HepG2 (cell line): ENCODE measurements around the gene IRS1. TPM values are rescaled to one million over a fixed set of nuclear protein-coding genes. Genes with fewer than 3 reads are reported as not detected.
A peak's percentile ranks its signal among the peaks of the same experiment; 100 is the strongest.

Source experiments
- DMAP1 ChIP-seq: IDR thresholded peaks from 2 replicates; pipeline ENCODE4 v1.6.1; 2016
- EEA1 ChIP-seq: sonication (generic); formaldehyde crosslinking; IDR thresholded peaks from 2 replicates; pipeline ENCODE4 v1.5.1; 2020; ENCODE audit warnings: mild to moderate bottlenecking, missing genetic modification reagents, borderline replicate concordance
- ETV5 ChIP-seq: IDR thresholded peaks from 2 replicates; pipeline ENCODE4 v1.6.1; 2018; ENCODE audit warnings: missing biosample characterization, missing genetic modification reagents, inconsistent platforms, borderline replicate concordance
- FOXC1 ChIP-seq: sonication (generic); formaldehyde crosslinking; IDR thresholded peaks from 2 replicates; pipeline ENCODE4 v1.8.0; 2022; ENCODE audit warnings: mild to moderate bottlenecking, missing genetic modification reagents, borderline replicate concordance
- GATAD2A ChIP-seq: IDR thresholded peaks from 2 replicates; pipeline ENCODE4 v1.6.1; 2016
- GTF2F1 ChIP-seq: fragments of 150-350 bp; IDR thresholded peaks from 2 replicates; pipeline ENCODE4 v1.6.1; 2014; ENCODE audit warnings: low read length
- IRF2 ChIP-seq: IDR thresholded peaks from 2 replicates; pipeline ENCODE4 v1.6.1; 2018; ENCODE audit warnings: missing genetic modification reagents, missing compliant biosample characterization
- ONECUT2 ChIP-seq: sonication (generic); formaldehyde crosslinking; IDR thresholded peaks from 2 replicates; pipeline ENCODE4 v1.4.0; 2020; ENCODE audit warnings: missing genetic modification reagents
- RAD21 ChIP-seq: fragments of 450-650 bp; formaldehyde crosslinking; IDR thresholded peaks from 2 replicates; pipeline ENCODE4 v1.5.0; 2020; ENCODE audit warnings: mild to moderate bottlenecking
- SP2 ChIP-seq: sonication (generic); formaldehyde crosslinking; IDR thresholded peaks from 2 replicates; pipeline ENCODE4 v1.5.1; 2020; ENCODE audit warnings: mild to moderate bottlenecking, missing genetic modification reagents
- STAG1 ChIP-seq: sonication (generic); formaldehyde crosslinking; IDR thresholded peaks from 2 replicates; pipeline ENCODE4 v1.4.0; 2020; ENCODE audit warnings: missing genetic modification reagents
- TMF1 ChIP-seq: sonication (generic); formaldehyde crosslinking; IDR thresholded peaks from 2 replicates; pipeline ENCODE4 v1.8.1; 2022; ENCODE audit warnings: low read depth, missing genetic modification reagents
- ZBTB42 ChIP-seq: sonication (generic); formaldehyde crosslinking; IDR thresholded peaks from 2 replicates; pipeline ENCODE4 v1.5.0; 2020; ENCODE audit warnings: mild to moderate bottlenecking, missing genetic modification reagents
- ZNF331 ChIP-seq: sonication (generic); formaldehyde crosslinking; IDR thresholded peaks from 2 replicates; pipeline ENCODE4 v1.4.0; 2020; ENCODE audit warnings: missing genetic modification reagents
- ZNF333 ChIP-seq: sonication (generic); formaldehyde crosslinking; IDR thresholded peaks from 2 replicates; pipeline ENCODE4 v1.4.0; 2020; ENCODE audit warnings: mild to moderate bottlenecking, missing genetic modification reagents, borderline replicate concordance
- ZNF550 ChIP-seq: sonication (generic); formaldehyde crosslinking; IDR thresholded peaks from 2 replicates; pipeline ENCODE4 v1.4.0; 2020; ENCODE audit warnings: mild to moderate bottlenecking, missing genetic modification reagents, borderline replicate concordance
- ZNF678 ChIP-seq: sonication (generic); formaldehyde crosslinking; IDR thresholded peaks from 2 replicates; pipeline ENCODE4 v1.4.0; 2020; ENCODE audit warnings: mild to moderate bottlenecking, missing genetic modification reagents
- ZNF790 ChIP-seq: sonication (generic); formaldehyde crosslinking; IDR thresholded peaks from 2 replicates; pipeline ENCODE4 v1.8.0; 2022; ENCODE audit warnings: missing genetic modification reagents, mild to moderate bottlenecking, borderline replicate concordance
- ZNF891 ChIP-seq: sonication (generic); formaldehyde crosslinking; IDR thresholded peaks from 2 replicates; pipeline ENCODE4 v1.5.0; 2020; ENCODE audit warnings: mild to moderate bottlenecking, missing genetic modification reagents
- ZSCAN9 ChIP-seq: IDR thresholded peaks from 2 replicates; pipeline ENCODE4 v1.6.1; 2016; ENCODE audit warnings: borderline replicate concordance
- polyA plus RNA-seq, 8 experiments: library from polyadenylated mRNA; depleted of rRNA in 3 of 8; stranded (reverse) in 7 of 8; unstranded in 1 of 8; fragments of >200 nt; fragmentation: Illumina TruSeq in 4 of 8; extraction: Trizol in 4 of 8; gene quantifications; 2 replicates each; pipeline versions ENCODE4 v1.2.1 to v1.2.3, GENCODE V29; 2011 to 2016; ENCODE audit warnings: low read depth in 4 of 8, missing spikeins in 1 of 8, mixed read lengths in 1 of 8; ENCODE audit not compliant: insufficient read depth in 1 of 8
- total RNA-seq, 5 experiments: library from RNA; depleted of rRNA; stranded (reverse); fragments of >200 nt; fragmentation: Illumina TruSeq; extraction: Trizol; gene quantifications; 2 replicates each; pipeline ENCODE4 v1.2.3, GENCODE V29; 2016; ENCODE audit warnings: low read depth in 1 of 5
- TF ChIP-seq, protein P1 (sequence below): IDR thresholded peaks from 2 replicates; pipeline ENCODE4 v1.6.1; 2016; ENCODE audit warnings: missing compliant biosample characterization, missing genetic modification reagents, borderline replicate concordance
- TF ChIP-seq, protein P2 (sequence below): sonication (generic); formaldehyde crosslinking; IDR thresholded peaks from 2 replicates; pipeline ENCODE4 v1.4.0; 2020; ENCODE audit warnings: missing genetic modification reagents
- TF ChIP-seq, protein P3 (sequence below), 2 experiments: sonication (generic) in 1 of 2; formaldehyde crosslinking in 1 of 2; IDR thresholded peaks; 2 replicates each; pipeline versions ENCODE4 v1.4.0 to v1.6.1; 2016 to 2020; ENCODE audit warnings: borderline replicate concordance in 1 of 2, low read depth in 1 of 2, mild to moderate bottlenecking in 1 of 2, missing genetic modification reagents in 1 of 2

Gene IRS1
- total and polyA plus RNA-seq, 2 of the 13 experiments (the other 11 are each of a cell fraction or from before 2014, with no cell fraction given): 8.7 to 9.0 TPM

DNA sequence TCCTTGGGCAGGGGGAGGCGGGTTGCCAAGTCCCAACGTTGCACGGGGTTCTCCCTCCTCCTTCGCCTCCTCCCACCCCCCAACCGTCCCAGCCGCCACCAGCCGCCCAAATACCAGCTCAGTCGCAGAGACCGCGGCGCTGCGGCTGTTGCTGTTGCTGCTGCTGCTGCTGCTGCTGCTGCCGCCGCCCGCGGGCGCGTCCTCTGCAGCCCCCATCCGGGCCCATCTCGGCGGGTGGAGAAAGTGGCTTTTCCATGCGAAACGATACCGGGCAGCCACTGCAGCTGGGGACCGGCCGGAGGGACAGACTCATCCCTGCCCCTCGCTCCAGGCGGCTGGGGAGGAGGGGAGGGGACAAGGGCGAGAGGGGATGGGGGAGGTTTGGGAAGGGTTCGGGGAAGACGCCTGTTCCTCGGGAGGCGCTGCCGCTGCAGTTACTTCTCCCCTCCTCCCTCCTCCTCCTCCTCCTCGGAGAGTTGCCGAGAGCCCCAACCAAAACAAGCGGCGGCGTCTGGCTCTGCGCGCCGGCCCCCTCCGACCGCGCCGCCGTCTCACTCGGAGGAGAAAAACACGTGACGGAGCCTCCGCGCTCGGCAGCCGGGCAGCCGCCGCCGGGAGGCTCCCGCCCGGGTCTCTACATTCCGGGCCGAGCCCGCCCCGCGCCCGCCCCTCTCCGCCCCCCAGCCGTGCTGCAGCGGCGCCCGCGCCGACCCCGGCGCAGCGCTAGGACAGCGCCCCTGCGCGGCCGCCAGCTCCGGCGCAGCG is at the start of gene IRS1 (continued):
- TF ChIP-seq ZNF333 (CRISPR knock-in tag): no peak
- no peak for TF ChIP-seq ZBTB42 (CRISPR knock-in tag)
- TF ChIP-seq IRF2 (CRISPR knock-in tag): no peak
- TF ChIP-seq, protein P1, sequence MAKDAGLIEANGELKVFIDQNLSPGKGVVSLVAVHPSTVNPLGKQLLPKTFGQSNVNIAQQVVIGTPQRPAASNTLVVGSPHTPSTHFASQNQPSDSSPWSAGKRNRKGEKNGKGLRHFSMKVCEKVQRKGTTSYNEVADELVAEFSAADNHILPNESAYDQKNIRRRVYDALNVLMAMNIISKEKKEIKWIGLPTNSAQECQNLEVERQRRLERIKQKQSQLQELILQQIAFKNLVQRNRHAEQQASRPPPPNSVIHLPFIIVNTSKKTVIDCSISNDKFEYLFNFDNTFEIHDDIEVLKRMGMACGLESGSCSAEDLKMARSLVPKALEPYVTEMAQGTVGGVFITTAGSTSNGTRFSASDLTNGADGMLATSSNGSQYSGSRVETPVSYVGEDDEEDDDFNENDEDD (CRISPR knock-in tag): peak; percentile 82; the same call in 1 of the 2 replicates
- peak; percentile 61 for TF ChIP-seq STAG1 (CRISPR knock-in tag)
- TF ChIP-seq GATAD2A (CRISPR knock-in tag): peak; percentile 28
- TF ChIP-seq ONECUT2 (CRISPR knock-in tag): no peak
- 0 out of 2 replicates have a peak, but pooled peaks have one; percentile 46 for TF ChIP-seq SP2 (CRISPR knock-in tag)
- no peak for TF ChIP-seq ZNF790 (CRISPR knock-in tag)
- TF ChIP-seq TMF1 (CRISPR knock-in tag): no peak
- peak; percentile 27; the same call in 1 of the 2 replicates for TF ChIP-seq DMAP1
- TF ChIP-seq, protein P2, sequence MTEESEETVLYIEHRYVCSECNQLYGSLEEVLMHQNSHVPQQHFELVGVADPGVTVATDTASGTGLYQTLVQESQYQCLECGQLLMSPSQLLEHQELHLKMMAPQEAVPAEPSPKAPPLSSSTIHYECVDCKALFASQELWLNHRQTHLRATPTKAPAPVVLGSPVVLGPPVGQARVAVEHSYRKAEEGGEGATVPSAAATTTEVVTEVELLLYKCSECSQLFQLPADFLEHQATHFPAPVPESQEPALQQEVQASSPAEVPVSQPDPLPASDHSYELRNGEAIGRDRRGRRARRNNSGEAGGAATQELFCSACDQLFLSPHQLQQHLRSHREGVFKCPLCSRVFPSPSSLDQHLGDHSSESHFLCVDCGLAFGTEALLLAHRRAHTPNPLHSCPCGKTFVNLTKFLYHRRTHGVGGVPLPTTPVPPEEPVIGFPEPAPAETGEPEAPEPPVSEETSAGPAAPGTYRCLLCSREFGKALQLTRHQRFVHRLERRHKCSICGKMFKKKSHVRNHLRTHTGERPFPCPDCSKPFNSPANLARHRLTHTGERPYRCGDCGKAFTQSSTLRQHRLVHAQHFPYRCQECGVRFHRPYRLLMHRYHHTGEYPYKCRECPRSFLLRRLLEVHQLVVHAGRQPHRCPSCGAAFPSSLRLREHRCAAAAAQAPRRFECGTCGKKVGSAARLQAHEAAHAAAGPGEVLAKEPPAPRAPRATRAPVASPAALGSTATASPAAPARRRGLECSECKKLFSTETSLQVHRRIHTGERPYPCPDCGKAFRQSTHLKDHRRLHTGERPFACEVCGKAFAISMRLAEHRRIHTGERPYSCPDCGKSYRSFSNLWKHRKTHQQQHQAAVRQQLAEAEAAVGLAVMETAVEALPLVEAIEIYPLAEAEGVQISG (CRISPR knock-in tag): peak; percentile 53; the same call in 1 of the 2 replicates
- TF ChIP-seq FOXC1: peak; percentile 67; the same call in 1 of the 2 replicates
- TF ChIP-seq GTF2F1: no peak
- TF ChIP-seq ZNF331: peak; percentile 32; the same call in 1 of the 2 replicates
- TF ChIP-seq EEA1 (CRISPR knock-in tag): no peak
- no peak for TF ChIP-seq ZNF891 (CRISPR knock-in tag)
- TF ChIP-seq RAD21 (CRISPR knock-in tag): peak; percentile 93
- no peak; the same call in 1 of the 2 replicates for TF ChIP-seq ETV5 (CRISPR knock-in tag)
- TF ChIP-seq ZNF678 (CRISPR knock-in tag): peak; percentile 53; the same call in 1 of the 2 replicates
- no peak for TF ChIP-seq ZSCAN9 (CRISPR knock-in tag)
- TF ChIP-seq ZNF550 (CRISPR knock-in tag): no peak
- TF ChIP-seq, protein P3, sequence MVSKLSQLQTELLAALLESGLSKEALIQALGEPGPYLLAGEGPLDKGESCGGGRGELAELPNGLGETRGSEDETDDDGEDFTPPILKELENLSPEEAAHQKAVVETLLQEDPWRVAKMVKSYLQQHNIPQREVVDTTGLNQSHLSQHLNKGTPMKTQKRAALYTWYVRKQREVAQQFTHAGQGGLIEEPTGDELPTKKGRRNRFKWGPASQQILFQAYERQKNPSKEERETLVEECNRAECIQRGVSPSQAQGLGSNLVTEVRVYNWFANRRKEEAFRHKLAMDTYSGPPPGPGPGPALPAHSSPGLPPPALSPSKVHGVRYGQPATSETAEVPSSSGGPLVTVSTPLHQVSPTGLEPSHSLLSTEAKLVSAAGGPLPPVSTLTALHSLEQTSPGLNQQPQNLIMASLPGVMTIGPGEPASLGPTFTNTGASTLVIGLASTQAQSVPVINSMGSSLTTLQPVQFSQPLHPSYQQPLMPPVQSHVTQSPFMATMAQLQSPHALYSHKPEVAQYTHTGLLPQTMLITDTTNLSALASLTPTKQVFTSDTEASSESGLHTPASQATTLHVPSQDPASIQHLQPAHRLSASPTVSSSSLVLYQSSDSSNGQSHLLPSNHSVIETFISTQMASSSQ (IDR thresholded peaks at IDR 0.05; ENCODE audit: low read depth): no peak
- TF ChIP-seq, protein P3 (CRISPR knock-in tag; IDR thresholded peaks at IDR 0.05; ENCODE audit: borderline replicate concordance): no peak
